Daoy (cell line): Measurements from ENCODE around the gene JMJD8. TPM values are rescaled to one million over a fixed set of nuclear protein-coding genes. Genes with fewer than 3 reads are reported as not detected.

ENCODE experiments used
- DNase-seq: peaks from one replicate; pipeline ENCODE4 v3.0.0-alpha.2; 2015; ENCODE audit warnings: low read depth
- total RNA-seq: library from RNA; depleted of rRNA; stranded (reverse); fragments of >200 nt; shearing (Covaris generic); gene quantifications from 2 replicates; pipeline ENCODE4 v1.2.3, GENCODE V29; 2014; rRNA removed

JMJD8 gene
- total RNA-seq = 31.4 and 37.1 TPM in 2 replicates

DNA sequence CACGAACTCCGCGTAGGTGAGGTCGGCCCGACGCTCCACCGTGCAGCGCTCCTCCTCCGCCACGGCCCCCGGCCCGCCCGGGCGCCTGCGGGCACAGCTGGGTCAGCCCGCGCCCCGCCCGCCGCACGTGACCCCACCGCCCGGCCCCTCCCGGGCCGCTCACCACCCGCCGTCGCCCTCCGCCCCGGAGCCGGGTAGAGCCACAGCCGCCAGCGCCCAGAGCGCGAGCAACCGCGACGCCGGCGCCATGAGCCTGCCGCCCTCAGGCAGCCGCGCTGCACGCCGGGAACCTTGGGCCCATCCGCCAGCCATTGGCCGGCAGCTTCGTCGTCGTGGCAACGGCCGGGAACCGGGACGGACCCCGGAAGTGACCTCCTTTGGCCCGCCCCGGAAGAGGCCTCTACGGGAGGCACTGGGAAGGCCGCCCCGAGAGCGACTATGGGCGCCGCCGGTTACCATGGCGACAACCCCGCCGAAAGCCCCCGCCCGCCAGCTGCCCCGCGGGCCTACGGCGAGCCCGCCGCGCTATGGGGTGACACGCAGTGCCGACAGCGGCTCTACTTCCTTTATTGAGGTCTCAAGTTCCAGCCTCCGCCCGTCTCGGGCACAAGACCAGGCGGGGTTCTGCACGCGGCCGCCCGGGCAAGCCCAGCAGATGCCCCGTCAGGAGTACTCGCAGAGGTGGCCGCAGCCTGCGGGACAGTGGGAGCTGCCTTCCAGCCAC is at the start of gene JMJD8:
Gene JMJD8 (minus strand): TSS at position 264 of the 724 bp plus-strand sequence. CDS start 15 bp downstream, at position 249.
- DNase-seq = peak; percentile 96

DNA sequence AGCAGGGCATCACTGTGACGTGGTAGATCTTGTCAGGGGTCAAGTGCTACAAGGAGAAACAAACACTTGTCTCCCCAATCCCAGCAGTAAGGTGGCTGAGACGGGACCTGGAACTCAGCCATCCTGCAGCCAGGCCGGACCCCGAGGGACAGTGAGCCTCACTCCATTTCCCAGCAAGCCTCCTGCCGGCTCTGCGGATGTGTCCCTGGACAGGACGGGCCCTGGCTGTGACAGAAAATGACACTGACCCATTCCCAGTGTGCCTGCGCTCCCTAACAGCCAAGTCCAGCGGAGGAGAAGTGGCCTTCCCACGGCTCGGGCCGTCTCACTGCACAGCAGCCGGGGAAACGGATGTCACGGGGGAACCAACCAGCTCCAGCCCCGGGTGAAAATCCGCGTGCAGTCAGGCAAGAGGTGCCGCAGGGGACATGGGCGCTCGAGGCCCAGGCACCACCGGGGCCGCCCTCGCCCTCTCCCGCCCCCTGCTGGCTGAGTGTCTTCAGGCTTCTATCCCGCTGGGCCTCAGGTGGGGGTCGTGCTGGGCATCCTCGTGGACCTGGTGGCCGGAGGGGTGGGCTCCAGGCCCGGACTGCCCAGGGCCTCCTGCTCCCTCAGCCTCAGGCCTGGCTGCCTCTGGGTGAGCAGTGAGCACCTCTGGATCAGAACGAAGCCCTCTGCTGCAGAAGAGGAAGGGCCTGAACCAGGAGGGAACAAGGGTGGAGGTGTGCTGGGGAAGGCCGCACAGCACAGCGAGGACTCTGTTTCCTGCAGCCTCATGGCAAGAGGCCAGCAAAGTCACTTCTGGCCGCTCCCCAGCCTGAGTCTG is 49.5 kb upstream of the JMJD8 start:
- DNase-seq = no peak

DNA sequence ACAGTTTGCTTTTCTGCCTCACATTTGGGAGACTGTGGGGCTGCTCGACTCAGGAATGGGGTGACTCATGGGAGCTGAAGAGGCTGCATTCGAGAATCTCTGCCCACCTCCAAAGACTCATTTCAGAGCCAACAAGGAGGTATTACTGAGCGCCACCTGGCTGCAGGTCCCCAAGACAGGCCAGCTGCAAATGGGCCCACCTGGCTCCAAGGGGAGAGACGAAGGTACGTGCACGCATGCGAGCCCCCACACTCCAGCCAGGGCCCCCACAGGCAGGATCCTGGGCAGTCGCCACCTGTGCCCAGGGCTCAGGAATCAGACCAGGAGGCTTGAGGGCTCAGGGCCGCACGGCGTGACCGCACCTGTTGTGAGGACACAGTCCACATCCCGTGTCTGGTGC is 48.8 kb upstream of the JMJD8 start:
- DNase-seq = no peak

DNA sequence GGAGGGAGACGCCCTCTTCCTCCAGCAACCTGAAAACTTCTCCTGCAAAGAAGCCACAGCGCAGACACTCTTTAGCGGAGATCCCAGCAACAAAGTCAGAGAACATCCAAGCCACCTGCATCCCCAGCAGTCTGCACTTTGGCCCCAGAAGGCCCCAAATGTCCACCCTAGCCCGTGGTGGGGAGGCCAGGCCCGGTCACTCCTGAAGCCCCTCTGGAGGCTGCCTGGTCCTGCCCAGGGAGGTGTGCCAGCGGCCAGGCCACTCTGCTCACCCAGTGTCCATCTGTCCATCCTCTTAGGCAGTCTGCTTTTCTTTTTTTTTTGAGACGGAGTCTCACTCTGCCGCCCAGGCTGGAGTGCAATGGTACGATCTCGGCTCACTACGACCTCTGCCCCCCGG is 48.2 kb upstream of the JMJD8 start:
- no peak for DNase-seq

DNA sequence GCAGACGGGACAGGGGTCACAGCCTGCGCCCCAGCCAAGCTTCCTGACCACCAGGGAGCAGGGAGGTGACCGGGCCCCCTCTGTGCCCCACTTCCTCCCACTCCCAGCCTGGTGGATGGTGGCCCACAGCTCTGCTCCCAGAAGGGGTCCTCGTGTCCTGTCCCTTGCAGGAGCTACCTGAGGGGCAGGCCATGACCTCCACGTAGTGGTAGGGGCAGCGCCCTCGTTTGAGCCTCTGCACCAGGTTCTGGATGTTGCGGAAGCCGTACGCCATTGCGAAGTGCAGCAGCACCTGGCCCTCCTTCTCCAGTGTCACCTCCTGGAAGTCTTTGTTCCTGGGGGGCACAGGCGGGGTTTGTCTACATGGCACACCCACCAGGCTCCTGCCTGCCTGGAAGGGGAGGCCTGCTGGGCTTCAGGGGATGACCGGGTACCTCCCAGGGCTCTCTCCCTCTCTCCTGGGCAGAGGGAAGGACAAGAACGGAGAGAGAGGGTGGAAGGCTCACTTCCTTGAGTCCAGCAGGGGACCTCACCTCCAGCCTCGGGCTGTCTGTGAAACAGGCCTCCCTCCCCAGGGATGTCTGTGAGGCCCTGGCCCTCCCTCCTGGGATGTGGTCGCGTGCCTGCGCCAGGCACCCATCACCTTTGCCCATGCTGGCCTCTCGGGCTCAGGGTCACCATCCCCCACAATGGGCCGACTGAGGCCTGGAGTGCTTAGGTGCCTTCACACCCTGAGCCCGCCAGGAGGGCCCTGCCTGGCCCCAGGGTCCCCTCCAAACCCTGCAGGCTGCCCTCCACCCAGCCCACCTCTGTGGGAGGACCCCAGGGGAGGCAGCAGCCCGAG is 46.8 kb upstream of the JMJD8 start:
- no peak for DNase-seq

DNA sequence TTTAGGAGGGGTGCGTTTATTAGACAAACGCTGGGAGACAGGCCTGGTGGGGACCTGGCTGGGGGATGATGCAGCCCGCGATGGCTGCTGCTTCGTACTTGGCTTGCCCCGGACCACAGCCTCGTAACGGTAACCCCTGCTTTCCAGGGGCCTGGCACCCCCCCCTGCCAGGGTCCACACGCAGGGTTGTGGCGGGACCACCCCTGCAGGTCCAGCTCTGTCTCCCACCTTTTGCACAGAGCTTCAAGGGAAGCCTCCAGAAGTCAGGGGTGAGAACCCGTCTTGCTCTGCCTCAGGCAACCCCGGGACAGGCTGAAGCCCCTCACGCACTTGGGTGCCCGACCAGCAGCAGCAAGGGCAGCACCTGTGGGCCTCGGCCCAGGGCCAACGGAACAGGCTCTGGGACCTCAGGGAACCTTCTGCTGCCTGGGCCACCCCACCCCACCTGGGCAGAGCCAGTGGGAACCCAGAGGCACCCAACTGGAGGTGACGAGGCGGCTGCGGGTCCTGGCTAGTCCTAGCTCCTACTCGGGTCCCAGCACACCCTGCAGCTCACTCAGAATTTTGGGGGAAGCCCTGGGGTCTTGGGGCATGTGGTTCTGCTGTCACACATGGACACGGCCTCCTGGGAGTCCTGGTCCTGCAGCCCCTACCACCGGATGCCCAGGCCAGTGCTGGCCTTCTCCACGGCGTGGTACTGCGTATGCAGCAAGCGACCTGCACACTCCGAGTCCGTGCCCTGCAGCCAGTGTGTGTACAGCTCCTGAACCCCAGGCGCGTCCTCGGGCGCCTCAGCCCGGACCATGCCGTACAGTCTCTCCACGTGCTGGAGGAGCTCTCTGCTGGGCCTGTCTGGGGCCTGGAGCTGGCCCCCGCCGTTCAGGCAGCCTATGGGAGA is 45.9 kb upstream of the JMJD8 start:
- DNase-seq = no peak

DNA sequence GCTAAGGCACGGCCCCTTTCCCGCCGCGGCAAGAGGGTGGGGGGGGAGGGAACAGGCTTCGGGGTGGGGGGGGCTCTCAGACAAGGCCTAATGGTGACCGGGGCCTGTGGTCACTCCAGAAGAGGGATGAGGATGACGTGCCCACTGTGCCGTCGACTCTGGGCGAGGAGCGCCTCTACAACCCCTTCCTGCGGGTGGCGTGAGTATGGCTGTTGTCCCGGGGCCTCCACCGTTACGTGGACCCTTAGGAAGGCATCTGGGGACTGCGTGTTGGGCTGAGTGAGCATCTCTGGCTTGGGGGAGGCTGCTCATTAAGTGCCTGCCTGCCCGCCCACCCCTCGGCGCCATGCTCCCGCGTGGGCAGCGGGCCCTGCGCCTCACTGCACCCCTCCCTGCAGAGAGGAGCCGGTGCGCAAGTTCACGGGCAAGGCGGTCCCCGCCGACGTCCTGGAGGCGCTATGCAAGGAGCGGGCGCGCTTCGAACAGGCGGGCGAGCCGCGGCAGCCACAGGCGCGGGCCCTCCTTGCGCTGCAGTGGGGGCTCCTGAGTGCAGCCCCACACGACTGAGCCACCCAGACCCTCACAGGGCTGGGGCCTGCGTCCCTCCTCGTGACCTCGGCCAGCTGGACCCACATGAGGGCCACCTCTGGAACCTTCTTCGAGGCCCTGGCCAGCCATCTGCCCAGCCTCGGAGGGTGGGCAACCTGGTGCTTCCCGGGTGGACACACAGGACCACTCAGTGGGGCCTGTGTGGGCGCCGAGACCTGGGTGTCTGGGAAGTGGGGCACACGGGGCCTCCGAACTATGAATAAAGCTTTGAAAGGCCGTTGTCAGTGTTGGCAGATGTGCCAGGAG is 45.0 kb upstream of the JMJD8 start:
- no peak for DNase-seq

DNA sequence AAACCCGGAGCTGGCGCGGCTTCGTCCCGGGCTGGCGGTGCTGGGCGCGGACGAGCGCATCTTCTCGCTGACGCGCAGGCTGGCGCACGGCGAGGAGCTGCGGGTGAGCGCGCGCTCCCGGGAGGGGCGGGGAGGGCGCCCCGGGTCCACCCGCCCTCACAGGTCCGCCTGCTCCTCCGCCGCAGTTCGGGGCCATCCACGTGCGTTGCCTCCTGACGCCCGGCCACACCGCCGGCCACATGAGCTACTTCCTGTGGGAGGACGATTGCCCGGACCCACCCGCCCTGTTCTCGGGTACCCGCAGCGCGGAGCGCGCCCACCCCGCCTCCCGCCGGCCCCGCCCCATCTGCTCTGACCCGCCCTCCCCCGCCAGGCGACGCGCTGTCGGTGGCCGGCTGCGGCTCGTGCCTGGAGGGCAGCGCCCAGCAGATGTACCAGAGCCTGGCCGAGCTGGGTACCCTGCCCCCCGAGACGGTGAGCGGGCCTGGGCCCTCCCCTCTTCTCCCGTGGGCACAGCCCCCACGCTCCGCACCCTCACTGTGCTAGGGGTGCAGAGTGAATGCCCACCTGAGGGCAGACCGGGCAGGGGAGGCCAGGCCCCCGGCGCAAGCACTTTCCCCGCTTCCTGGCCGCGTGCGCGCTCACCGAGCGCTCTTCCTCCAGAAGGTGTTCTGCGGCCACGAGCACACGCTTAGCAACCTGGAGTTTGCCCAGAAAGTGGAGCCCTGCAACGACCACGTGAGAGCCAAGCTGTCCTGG is 44.2 kb upstream of the JMJD8 start:
- peak; percentile 85 for DNase-seq

- no peak for DNase-seq
Observed at GRCh38 chr16:727291-727977, 43.3 kb upstream of the JMJD8 start.

DNA sequence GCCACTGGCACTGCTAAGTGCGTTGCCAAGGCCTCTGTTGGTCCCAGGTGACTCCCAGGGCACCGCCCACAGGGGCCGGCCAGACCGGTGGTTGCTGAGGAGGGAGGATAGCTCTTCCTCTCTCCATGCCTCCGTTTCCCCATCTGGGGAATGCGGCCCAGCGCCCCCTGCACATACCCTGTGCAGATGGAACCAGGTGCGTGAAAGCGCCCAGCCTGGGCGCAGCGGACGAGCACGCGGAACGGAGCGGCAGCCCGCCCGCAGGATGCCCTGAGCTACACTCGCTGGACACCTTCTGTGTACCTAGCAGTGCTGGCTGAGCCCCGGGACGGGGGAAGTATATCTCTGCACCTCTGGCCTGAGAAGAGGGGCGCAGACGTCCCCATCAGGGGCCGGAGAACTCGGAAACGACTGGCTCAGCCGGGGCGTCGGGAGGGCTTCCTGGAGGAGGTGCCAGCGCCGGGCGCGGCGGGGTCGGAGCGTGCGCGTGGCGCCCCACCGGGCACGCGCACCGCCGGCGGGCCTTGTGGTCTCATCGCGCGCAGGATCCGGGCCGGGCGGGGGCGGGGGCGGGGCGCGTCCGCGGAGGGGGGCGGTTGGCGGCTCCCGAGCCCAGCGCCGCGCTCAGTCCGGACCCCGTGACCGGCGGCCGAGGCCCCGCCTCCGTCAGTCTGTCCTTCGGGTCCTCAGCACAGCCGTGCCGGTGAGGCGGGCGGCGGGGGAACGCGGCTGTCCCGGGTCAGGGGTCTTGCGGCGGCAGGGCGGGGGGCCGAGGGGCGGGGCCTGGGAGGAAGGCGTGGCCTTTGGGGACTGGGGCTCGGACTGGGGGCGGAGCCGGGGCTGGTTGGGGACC is 42.5 kb upstream of the JMJD8 start, which contains the start of the genes CCDC78 and HAGHL:
Gene CCDC78 (minus strand): TSS at position 6 of the 853 bp plus-strand sequence. CDS start 76 bp downstream, outside the sequence.
Gene HAGHL (plus strand): TSS at position 669 of the 853 bp plus-strand sequence. CDS start 404 bp downstream, outside the sequence.
- peak; percentile 67 for DNase-seq

- no peak for DNase-seq
Observed at GRCh38 chr16:726188-726437, 42.0 kb upstream of the JMJD8 start.

- DNase-seq = peak; percentile 15
Observed at GRCh38 chr16:725463-726187, 41.5 kb upstream of the JMJD8 start.

DNA sequence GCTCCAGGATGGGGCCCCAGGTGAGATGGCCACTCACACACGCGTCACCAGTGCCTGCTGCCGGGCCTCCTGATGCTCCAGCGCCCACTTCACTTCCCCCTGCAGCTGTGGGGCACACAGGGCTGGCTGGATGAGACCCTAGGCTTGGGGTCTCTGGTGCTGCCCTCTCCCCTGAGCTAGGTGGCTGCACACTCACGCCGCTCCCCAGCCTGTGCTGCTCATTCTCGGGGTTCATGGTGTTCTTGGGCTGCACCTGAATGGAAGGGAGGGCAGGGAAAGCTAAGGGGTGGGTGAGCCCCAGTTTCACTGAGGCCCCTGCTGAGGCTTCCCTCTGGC is 40.9 kb upstream of the JMJD8 start:
- no peak for DNase-seq

DNA sequence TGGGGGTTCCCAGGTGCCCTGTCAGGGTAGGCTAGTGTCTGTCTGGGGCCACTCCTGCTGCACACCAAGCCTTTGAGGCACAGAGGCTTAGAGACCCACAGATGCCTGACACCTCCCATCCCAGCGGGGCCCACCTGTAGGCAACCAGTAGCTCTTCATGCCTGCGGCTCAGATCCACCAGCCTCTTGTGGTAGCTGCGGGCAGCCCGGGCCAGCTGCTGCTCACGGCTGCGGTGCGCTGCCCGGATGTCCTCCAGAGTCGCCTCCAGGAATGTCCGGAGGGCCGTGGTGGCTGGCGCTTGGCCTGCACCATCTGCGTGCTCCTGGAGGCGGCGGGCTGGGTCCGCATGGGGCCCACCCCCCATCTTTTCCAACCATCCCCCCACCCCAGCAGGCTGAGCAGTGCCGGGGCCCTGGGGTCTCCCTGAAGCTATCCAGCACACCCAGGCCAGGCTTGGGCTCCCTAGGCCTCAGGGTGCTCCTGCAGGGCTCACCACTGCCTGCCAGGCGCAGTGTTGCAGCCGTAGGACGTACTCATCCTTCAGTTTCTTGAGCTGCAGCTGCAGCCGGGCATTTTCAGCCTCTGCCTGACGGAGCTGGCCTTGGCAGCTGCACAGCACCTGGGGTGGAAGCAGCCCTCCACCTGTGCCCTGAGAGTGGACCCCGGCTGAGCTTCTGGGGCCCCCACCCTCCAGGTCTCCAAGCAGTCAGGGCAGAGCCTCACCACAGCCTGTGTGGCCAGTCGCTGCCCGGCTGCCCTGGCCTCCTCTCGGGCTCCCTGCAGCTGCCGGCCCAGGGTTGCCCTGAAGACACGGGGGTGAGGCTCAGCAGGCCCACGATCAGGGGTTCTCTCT is 40.3 kb upstream of the JMJD8 start:
- DNase-seq = no peak

DNA sequence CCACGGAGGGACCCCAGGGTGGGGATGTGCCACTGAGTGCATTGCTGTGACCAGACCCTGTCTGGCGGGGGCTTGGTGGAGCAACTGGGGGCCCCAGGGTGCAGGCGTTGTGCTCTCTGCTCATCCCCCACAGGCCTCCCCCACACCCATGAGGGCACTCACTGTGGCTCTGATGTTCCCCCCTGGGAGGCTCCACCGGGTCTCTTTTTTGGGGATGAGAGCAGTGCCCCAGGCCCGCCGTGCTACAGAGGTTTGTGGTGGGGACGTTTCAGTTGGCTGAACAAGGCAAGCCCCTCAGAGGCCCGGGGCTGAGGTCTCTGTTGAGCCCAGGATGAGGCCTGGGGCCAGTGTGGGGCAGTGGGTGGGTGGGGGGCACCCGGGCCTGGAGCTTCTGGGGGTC is 39.6 kb upstream of the JMJD8 start:
- no peak for DNase-seq
